Muscle layer of duodenum (tissue), 2 donors: ENCODE results near the gene GIMAP8.

Source experiments
- H3K27ac ChIP-seq: one replicate; pipeline ENCODE4 v1.7.0; 2013; ENCODE audit warnings: mild to moderate bottlenecking, low read length
- H3K27me3 ChIP-seq: one replicate; pipeline ENCODE4 v1.7.0; 2013; ENCODE audit warnings: low read depth, mild to moderate bottlenecking, control low read depth, low read length
- H3K36me3 ChIP-seq, 2 donors: one replicate each; pipeline ENCODE4 v1.7.0; 2013; ENCODE audit warnings: low read length in 2 of 2, control low read depth in 1 of 2, mild to moderate bottlenecking in 1 of 2; ENCODE audit not compliant: insufficient read depth in 2 of 2, control insufficient read depth in 1 of 2
- H3K4me1 ChIP-seq, 2 donors: one replicate each; pipeline ENCODE4 v1.7.0; 2013; ENCODE audit warnings: low read length in 2 of 2, mild to moderate bottlenecking in 2 of 2, control low read depth in 1 of 2, moderate library complexity in 1 of 2; ENCODE audit not compliant: insufficient read depth in 2 of 2, control insufficient read depth in 1 of 2
- H3K4me3 ChIP-seq, 2 donors: one replicate each; pipeline ENCODE4 v1.7.0; 2013; ENCODE audit warnings: low read length in 2 of 2, low read depth in 1 of 2, mild to moderate bottlenecking in 1 of 2
- H3K9me3 ChIP-seq, 2 donors: one replicate each; pipeline ENCODE4 v1.7.0; 2013; ENCODE audit warnings: low read length in 2 of 2, control low read depth in 1 of 2, mild to moderate bottlenecking in 1 of 2; ENCODE audit not compliant: control insufficient read depth in 1 of 2
- donor health status: healthy.

GIMAP8 gene

DNA sequence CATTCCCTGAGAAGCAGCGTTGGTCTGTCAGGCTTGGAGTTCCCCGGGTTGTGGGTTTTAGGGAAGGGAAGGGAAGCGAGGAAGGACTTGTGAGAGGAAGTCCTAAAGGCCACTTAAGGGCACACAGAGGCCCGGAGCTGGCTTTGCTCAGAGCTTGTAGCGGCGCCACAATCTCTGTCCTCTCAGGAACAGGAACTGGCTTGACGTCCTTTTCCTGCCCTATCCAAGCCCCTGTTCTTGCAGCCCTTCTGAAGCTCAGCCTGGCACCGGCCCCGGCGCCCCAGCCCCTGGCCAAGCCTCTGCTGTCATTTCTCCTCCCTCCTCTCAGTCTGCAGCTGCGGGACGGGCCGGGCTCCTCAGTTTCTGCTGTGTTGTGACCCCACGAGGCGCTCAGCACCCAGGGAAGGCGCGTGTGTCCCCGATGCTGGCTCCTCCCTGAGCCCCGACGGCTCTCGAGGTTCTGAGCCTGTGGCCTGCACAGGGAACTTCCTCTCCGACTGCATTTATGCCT, at the start of gene GIMAP8:
Gene GIMAP8, plus strand, starts transcription at position 140 of the 511 bp plus-strand sequence. CDS start 16,069 bp downstream, outside the sequence.
- Histone ChIP-seq H3K9me3 (no peaks in the 10 kb centered on the region), H3K27me3 (no peaks in the 10 kb centered on the region), H3K4me3 (peak within 1 kb of the TSS; percentile 60 to 61), H3K4me1 (peaks cover 5 to 12% of the 10 kb centered on the region in 2 donors), H3K27ac (peak within 1 kb of the TSS; percentile 67), H3K36me3 (no peaks in the 10 kb centered on the region)

DNA sequence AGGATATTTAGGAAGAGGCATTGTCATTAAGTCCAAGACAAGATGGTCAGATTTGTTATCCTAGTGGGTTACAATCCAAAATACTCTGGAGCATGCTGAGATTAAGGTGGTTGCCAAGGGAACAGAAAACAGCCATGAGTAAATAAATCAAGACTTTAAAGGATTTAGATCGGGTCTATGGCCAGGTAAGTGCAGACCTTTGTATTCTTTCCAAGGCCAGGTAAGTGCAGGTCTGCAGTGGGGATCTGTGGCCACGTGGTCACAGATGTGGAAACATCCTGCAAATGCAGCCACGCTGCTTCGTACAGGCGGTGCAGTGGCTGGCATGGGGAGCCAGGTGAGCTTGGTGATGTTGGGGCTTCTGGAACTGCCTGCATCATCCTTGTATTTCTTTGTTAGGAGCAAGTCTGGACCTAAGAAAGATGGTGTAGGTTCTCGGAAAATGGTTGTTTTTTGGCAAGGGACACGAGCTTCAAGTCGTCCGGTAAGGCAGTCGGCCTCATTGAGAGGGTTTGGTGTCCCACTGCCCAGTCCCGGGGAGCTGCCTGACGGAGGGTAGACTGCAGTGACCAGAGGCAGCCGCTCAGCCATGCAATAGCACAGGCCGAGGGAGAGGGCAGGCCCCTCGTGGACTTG, 49.5 kb upstream of the GIMAP8 start:
- no peak overlapping the region for H3K27ac ChIP-seq
- no peaks in the 10 kb centered on the region for H3K27me3 ChIP-seq
- peaks cover 11 to 13% of the 10 kb centered on the region in 2 donors for H3K4me1 ChIP-seq
- H3K9me3 ChIP-seq: no peaks in the 10 kb centered on the region
- H3K4me3 ChIP-seq: no peak overlapping the region
- peaks cover 0 to 27% of the 10 kb centered on the region in 2 donors for H3K36me3 ChIP-seq

DNA sequence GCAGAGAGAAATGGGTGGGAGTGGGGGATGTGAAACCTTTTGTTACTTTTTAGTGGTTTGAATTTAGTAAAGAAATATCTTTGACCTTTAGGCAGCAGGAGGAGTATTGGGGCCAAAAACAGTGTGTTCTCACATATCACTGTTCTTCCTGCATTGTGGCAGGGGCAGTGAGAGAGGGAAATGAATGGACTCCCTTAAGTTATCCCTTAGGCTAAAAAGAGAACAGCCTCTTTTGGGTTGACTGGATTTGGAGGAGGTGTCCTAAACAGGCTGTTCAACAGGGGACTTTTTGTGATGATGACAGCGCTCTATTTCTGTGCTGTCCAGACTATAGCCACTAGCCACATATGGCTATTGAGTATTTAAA, 49.0 kb upstream of the GIMAP8 start:
- Histone ChIP-seq H3K9me3 (no peaks in the 10 kb centered on the region), H3K27me3 (no peaks in the 10 kb centered on the region), H3K4me1 (peaks cover 11 to 18% of the 10 kb centered on the region in 2 donors), H3K36me3 (peaks cover 0 to 25% of the 10 kb centered on the region in 2 donors), H3K4me3 (no peak overlapping the region), H3K27ac (no peak overlapping the region)

DNA sequence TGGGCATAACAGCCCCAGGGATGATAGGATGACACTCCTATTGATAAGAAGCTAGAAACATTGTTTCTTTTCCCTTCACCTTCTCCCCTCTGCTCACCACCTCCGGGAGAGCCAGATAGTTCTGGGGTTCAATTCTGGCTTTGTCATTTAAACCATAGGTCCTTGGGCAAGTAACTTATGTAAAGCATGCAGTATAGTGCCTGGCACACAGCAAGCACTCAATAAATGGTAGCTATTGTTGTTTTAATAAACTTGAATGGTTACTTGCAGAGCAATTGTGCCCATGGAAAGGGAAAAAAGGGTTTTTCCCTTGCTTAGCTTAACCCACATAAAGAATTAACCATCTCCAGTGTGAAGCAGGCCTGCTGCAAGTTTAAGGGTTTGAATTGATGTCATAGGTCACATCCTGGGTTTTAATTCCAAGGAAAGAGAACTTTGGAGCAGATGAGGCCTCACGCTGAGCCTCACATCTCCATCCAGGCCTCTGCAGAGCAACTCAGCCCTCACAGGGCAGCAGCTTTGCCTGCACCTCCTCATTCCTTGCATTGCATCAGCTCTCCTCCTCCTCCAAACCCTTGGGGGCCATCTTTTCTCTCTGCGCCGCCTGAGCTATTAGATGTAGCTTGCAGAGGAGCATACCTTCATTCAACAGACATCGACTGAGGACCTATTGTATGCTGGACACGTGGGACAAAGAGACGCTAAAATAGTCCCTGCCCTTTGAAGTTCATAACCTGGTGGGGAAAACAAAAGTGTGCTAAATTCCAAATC, 48.4 kb upstream of the GIMAP8 start:
- Histone ChIP-seq H3K27me3 (no peaks in the 10 kb centered on the region), H3K36me3 (peaks cover 0 to 21% of the 10 kb centered on the region in 2 donors), H3K27ac (no peak overlapping the region), H3K4me1 (peaks cover 11 to 22% of the 10 kb centered on the region in 2 donors), H3K9me3 (no peaks in the 10 kb centered on the region), H3K4me3 (no peak overlapping the region)

DNA sequence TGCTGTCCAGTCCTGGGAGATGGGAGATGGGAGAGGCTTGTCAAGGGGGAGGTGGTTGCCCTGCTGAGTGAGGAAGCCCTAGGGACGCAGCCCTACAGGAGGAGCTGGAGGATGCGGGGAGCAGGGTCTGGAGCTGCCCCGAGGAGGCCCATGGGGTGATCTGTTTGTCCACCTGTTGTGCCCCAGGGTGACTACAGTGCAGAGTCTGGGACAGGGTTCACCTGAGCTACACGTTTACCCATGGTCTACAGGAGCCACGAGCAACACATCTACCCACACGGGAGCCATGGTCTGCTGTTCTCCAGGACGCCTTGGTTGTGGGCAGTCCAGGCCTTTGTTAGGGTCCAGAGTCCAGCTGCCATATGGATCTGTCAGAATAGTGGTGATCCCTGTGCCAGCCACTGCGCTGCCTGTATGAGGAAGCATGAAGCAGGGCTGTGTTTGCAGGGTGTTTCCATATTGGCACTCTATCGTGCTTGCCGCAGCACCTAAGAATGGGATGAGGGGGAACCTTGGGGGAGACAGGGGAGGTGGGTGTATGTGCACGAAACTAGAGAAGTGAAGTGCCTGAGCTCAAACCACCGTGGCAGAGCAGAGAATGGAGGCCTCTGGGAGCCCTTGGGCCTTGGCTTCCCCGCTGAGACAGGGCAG, 47.6 kb upstream of the GIMAP8 start:
- Histone ChIP-seq H3K27ac (no peak overlapping the region), H3K27me3 (no peaks in the 10 kb centered on the region), H3K9me3 (no peaks in the 10 kb centered on the region), H3K4me1 (peaks cover 11 to 22% of the 10 kb centered on the region in 2 donors), H3K36me3 (peaks cover 0 to 21% of the 10 kb centered on the region in 2 donors), H3K4me3 (no peak overlapping the region)

DNA sequence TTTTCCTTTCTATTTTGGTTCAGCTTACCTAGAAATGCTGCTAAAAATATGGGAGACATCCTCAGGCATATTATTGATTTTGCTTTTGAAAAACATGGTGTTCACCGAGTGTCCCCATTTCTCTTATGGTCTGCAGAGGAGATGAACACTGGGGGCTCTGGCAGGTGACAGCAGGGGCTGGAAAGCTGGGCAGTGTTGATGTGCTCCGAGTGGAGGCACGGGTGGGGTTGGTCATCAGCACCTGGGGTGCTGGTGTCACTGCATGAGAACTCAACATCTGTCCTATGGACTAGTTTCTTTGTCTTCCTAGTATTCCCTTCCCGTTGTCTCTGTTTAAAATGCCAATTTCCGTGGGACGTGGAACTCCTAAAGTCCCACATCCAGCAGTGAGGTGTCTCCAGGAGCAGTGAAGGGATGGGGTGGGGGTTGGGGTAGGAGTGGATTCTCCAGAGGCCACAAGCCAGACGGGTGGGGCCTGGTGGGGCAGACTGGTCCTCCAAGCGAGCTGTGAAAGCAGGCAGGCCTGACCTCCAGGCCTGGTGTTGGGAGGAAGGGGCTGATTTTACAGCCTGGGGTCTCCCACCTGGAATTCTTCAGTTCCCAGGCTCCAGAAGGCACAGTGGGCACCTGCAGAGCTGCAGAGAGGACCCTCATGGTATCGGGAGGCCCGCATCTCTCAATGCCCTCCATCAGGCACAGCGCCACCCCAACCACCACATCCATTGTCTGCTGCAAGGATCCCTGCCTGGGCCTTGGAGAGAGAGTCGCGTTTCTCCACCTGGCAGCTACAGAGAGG, 46.9 kb upstream of the GIMAP8 start:
- Histone ChIP-seq H3K4me1 (peaks cover 11 to 22% of the 10 kb centered on the region in 2 donors), H3K9me3 (no peaks in the 10 kb centered on the region), H3K4me3 (peak overlapping the region in 1 of 2 donors; percentile 69), H3K27ac (peak overlapping the region; percentile 88), H3K36me3 (peaks cover 0 to 14% of the 10 kb centered on the region in 2 donors), H3K27me3 (no peaks in the 10 kb centered on the region)

DNA sequence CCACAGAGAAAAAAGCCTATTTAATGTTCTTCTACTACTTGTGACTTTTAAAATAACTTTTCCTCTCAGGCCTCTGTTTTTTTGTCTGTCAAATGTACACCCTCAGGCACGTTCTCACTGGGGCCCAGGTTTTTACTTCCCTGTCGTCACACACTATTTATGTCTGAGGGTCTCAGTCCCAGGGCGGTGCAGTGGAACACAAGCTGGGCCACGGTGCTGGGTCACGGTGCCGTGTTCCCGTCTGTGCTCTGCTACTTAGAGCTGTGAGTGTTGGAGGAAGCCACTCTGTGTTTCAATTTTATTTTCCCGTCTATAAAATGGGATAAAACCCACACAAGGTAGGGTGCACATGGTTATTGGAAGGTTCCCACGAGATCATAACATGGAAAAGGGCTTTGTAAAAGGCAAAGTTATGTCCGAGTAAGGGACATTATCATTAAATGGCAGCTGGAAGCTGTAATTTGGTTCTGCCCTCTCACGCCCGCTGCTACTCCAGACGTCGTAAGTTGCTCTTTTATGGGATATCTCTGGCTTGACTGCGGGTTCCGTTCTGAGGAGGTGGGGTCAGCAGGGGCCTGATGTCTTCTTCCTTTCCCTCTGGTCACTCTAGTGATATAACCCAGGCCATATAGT, 46.1 kb upstream of the GIMAP8 start:
- Histone ChIP-seq H3K36me3 (peaks cover 0 to 9% of the 10 kb centered on the region in 2 donors), H3K4me3 (peak overlapping the region; percentile 69 to 71), H3K9me3 (no peaks in the 10 kb centered on the region), H3K4me1 (peaks cover 11 to 22% of the 10 kb centered on the region in 2 donors), H3K27ac (peak overlapping the region; percentile 88), H3K27me3 (no peaks in the 10 kb centered on the region)

DNA sequence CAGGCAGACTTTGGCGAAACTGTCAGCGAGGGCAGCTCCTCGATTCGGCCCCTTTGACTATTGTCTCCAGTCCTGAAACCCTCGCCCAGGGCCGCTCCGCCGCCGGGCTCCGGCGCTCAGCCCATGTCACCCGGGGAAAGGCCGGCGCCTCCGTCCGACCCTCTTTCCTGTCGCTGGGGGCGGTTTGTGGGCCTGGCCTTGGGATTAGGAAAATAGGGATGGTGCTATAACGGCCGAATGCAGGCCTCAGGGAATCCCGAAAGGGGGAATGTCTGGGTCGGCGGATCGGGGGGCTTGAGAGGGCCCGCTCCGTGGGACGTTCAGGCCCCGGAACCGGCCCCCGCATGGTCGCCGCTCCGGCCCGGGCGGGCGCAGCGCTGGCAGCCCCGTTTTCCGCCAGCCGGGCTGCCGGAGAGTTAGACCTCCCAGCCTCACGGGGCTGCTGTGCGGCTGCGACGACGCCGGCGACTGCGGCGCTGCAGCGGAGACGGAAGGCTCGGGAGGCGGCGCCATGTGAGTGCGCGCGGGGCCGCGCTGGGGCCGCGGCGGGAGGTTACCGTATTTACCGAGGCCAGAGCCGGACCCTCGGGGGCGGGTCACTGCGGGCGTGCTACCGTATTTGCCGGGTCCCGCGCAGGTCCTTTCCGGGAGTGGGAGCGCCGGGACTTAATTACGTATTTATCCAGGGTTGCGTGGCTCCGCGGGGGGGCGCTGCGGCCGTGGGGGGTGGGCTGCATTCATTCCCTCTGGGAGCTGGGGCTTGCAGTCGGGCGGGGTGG, 45.4 kb upstream of the GIMAP8 start:
- Histone ChIP-seq H3K9me3 (no peaks in the 10 kb centered on the region), H3K27me3 (no peaks in the 10 kb centered on the region), H3K36me3 (peaks cover 0 to 4% of the 10 kb centered on the region in 2 donors), H3K27ac (peak overlapping the region; percentile 88), H3K4me3 (peak overlapping the region; percentile 69 to 71), H3K4me1 (peaks cover 11 to 22% of the 10 kb centered on the region in 2 donors)

DNA sequence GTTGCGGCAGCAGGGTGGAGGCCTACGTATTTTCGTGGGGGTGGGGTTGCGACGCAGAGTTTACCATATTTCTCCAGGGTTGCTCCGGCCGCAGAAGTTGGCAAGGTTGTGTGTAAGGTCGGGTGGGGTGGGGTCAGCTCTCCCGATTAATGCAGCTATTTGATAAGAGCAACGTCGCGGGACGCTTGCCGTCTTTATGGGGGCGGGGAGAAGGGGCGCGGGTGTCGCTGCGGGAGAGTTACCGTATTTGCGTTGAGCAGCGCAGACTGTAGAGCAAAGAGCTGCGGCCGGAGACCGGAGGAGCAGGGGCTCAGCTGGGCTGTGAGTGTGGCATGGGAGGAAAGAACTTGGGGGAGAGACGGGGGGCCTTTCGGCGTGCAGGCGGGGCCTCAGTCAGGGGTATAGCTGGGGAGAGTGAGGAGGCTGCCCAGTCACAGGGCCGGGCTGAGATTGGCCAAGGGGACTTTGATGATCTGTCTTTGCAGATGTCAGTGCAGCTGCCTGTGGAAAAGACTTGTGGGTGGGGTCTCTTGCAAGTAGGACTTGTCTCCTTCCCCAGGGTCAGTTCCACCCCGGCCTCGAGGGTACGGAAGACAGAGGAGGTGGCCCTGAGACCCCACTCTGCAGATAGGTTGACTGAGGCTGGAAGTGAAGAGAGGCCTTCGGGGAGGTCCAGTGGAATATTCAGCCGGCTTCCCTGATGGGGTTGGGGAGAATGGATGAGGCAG, 44.7 kb upstream of the GIMAP8 start:
- peak overlapping the region; percentile 88 for H3K27ac ChIP-seq

More for the DNA sequence above, 44.7 kb upstream of the GIMAP8 start:
- H3K4me3 ChIP-seq: peak overlapping the region; percentile 69 to 71
- peaks cover 11 to 22% of the 10 kb centered on the region in 2 donors for H3K4me1 ChIP-seq
- no peaks in the 10 kb centered on the region for H3K27me3 ChIP-seq
- H3K36me3 ChIP-seq: peaks cover 6 to 12% of the 10 kb centered on the region in 2 donors
- H3K9me3 ChIP-seq: no peaks in the 10 kb centered on the region
